Measurements from ENCODE around the gene HEG1.
A peak's percentile ranks its signal among the peaks of the same experiment; 100 is the strongest.

The HEG1 gene

DNA sequence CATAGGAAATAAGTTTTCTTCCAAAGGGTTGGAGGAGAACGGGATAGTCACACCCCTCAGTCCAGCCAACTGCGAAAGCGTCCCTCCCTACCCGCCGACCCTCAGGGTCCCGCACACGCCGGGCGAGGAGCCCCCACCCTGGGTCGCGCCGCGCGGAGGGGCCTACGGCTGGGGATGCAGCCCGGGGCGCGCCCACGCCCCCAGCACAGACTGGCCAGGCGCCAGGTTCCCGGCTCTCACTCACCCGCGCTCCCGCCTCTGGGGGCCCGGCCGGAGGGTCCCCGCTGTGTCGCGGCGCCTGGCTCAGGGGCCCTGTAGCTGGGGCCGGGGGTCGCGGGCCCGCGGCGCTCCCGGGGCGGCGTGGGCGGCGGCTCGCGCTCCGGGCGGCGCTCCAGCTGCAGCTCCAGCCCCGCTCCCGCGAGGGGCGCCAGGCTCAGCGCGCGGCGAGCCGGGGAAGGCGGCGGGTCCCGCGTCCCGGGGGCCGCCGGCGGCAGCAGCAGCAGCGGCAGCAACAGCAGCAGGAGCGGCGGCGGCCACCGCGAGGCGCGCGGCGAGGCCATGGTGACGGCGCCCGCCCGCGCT is 375 bp downstream of the HEG1 start:
- in situ Hi-C loops (cut with HindIII; ENCODE audit: low sequenced_read_pairs) = no loop called here
- TF ChIP-seq, protein P1, sequence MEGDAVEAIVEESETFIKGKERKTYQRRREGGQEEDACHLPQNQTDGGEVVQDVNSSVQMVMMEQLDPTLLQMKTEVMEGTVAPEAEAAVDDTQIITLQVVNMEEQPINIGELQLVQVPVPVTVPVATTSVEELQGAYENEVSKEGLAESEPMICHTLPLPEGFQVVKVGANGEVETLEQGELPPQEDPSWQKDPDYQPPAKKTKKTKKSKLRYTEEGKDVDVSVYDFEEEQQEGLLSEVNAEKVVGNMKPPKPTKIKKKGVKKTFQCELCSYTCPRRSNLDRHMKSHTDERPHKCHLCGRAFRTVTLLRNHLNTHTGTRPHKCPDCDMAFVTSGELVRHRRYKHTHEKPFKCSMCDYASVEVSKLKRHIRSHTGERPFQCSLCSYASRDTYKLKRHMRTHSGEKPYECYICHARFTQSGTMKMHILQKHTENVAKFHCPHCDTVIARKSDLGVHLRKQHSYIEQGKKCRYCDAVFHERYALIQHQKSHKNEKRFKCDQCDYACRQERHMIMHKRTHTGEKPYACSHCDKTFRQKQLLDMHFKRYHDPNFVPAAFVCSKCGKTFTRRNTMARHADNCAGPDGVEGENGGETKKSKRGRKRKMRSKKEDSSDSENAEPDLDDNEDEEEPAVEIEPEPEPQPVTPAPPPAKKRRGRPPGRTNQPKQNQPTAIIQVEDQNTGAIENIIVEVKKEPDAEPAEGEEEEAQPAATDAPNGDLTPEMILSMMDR (IDR thresholded peaks at IDR 0.05; ENCODE audit: low read depth, low read length) = no peak
- no peak for DNase-seq (ENCODE audit: low read depth, low spot score)
- peak overlapping the region; percentile 90 for H3K4me3 ChIP-seq (ENCODE audit: low read depth, low read length)

DNA sequence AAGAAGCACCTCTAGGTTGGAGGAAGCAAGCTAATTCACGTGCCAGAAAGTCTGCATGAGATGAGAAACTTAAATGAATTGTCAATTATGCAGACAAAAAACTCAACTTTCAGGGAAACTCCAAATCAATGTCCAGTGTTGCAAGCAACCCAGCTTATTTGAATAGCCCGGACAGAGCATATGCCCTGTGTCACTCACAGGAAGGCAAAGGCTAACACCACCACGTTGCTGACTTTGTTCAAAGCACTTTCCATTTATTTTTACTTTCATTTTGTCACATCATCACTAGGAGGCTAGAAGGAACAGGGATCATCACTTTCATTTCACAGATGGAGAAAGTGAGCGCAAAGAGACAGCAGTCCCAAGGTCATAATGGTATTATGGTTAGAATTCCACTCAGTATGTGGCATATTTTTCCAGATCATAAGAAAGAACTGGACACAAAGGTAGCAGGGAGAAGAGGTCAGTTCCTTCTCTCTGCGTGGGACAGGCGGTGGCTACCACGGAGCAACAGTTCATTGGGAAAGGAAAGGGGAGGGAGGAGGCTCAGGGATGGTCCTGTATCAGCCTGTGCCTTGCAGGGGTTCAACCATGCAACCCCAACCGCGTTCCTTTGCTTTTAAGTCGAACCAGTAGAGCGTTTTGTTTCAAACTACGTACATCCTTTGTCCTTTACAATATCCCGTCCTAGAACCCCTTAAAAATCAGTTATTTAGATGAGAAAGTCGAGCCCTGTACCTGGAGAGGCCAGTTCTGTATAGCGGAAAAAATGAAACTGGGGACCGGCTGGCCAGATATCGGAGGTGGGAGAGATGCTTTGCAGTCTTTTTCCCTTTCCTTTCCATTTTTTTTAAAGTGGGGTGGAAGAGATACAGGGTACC is 1.1 kb downstream of the HEG1 start:
- DNase-seq (ENCODE audit: low read depth, low spot score) = peak; percentile 76
- in situ Hi-C loops (cut with HindIII; ENCODE audit: low sequenced_read_pairs) = no loop called here
- H3K4me3 ChIP-seq (ENCODE audit: low read depth, low read length) = peak overlapping the region; percentile 90
- TF ChIP-seq, protein P1 (IDR thresholded peaks at IDR 0.05; ENCODE audit: low read depth, low read length) = peak; percentile 8

DNA sequence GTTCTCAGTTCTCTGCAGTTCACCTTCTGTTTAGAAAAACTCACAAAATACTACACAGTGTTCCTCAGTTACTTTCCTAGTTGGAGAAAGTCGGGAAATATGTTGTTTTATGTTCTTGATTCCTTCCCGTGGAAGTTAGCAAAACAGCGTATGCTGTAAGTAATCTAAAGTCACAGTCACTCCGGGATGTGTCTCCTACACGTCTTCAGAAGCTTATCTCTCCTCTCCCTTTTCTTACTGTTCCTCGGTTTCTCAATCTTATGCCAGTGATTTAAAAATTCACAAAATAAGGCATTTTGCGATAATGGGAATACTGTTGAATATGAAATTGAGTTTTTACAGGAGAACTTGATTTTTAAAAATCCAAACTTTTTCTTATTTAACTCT is 1.7 kb downstream of the HEG1 start:
- peak overlapping the region; percentile 90 for H3K4me3 ChIP-seq (ENCODE audit: low read depth, low read length)
- in situ Hi-C loops (cut with HindIII; ENCODE audit: low sequenced_read_pairs) = no loop called here
- DNase-seq (ENCODE audit: low read depth, low spot score) = no peak
- TF ChIP-seq, protein P1 (IDR thresholded peaks at IDR 0.05; ENCODE audit: low read depth, low read length) = no peak

DNA sequence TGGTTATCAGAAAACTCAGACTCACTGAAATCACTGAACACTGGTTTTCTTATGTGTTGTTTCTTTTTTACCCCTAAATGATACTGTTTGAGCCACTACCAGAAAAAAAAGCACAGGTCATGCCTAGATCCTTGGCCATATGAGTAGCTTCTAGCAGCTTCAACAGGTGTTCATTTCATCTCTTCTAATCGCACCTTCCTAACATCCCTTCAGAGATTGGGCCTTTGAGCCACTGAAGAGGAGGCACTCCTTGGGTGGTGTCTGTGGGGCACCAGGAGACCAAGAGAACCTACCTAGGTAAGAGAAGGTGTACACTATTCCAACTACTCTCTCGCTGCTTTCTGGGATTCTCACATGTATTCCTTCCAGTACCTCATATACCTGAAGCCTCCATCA is 2.5 kb downstream of the HEG1 start:
- peak overlapping the region; percentile 90 for H3K4me3 ChIP-seq (ENCODE audit: low read depth, low read length)
- in situ Hi-C loops (cut with HindIII; ENCODE audit: low sequenced_read_pairs) = no loop called here
- DNase-seq (ENCODE audit: low read depth, low spot score) = no peak
- TF ChIP-seq, protein P1 (IDR thresholded peaks at IDR 0.05; ENCODE audit: low read depth, low read length) = no peak

DNA sequence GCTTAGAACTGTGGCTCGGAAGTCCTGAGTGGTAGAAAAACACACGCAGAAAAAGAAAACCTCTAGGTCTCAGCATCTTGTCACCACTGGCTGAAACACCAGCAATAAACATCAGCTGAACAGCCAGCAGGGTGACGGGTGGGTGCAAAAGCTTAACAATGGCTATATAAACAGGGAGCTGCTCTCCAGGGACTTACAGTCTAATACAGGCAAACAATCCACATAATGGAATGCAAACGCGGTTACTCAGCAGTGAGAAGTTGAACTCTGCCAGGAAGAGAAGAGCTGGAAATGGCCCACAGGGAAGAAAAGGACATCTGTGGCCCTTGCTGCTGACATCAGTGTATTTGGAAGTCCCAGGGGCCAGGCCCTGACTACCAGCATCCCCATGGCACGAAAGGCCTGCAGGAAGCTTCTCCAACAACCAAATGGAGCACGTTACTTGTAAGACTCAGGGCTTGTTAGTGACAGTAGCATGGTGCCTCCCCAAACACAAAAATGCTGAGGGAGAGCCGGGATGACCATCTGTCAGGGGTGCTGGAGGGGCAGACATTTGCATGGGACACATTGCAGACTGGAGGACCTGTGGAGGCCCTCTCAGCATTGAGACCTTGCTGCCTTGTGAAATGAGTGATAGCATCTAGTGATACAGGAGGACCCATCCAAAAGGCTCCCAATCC is 3.0 kb downstream of the HEG1 start:
- in situ Hi-C loops (cut with HindIII; ENCODE audit: low sequenced_read_pairs) = no loop called here
- H3K4me3 ChIP-seq (ENCODE audit: low read depth, low read length) = peak overlapping the region; percentile 90
- TF ChIP-seq, protein P1 (IDR thresholded peaks at IDR 0.05; ENCODE audit: low read depth, low read length) = no peak
- DNase-seq (ENCODE audit: low read depth, low spot score) = peak; percentile 90

DNA sequence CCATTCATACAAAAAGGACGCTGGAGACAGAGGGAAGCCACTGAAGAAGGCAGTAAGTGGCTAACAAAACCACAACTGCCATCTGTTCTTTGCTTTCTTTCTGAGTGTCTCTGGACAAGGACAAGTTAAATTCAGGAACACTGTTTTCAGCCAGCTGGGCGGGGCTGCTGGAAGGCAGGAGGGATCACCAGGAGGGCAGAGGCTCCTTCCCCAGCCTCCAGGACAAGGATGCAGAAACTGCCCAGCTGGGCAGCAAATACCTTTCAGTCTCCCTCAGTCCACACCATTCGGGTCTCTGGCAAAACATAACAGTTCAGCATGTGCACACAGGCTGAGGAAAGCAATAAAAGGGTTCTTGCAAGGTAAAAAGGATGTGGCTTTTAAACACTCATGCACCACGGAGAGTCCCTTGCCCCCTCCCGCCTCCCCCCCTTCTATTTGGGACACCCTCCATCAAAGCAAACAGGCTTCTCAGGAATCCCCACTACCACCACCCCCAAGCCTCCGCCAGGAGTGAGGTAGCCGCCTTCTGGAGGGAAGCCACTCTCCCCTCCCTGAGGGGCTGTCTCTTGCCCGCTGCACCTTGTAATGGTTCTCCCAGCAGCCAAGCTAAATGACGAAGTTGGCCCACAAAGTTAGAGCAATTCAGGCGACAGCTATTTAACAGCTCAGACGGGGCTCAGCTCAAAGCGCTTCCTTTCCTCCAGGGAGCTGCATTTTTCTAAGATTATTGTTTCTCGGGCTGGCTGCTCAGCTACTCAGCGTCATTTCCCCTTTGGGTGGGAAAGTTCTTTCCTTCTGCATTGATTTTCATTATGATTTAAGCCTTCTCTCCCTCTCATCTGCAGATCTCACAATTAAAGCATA is 3.8 kb downstream of the HEG1 start:
- in situ Hi-C loops (cut with HindIII; ENCODE audit: low sequenced_read_pairs) = no loop called here
- DNase-seq (ENCODE audit: low read depth, low spot score) = peak; percentile 94
- TF ChIP-seq, protein P1 (IDR thresholded peaks at IDR 0.05; ENCODE audit: low read depth, low read length) = no peak
- H3K4me3 ChIP-seq (ENCODE audit: low read depth, low read length) = peak overlapping the region; percentile 90

All from astrocyte of the spinal cord (primary cell).